Peyer's patch (tissue), 4 donors: Measurements from ENCODE around the gene SLC35A4. TPM values are rescaled to one million over a fixed set of nuclear protein-coding genes. Genes with fewer than 3 reads are reported as not detected.
"Not testable (repeated sequence)": the region's sequence is repeated elsewhere in the genome, so short reads cannot be mapped to it uniquely, and the experiment has no call there.

Experiments
- DNase-seq, 3 donors: peaks; one replicate each; pipeline ENCODE4 v3.0.0-alpha.2; 2017 to 2019
- H3K27ac ChIP-seq, 4 donors: fragments of 200-600 bp; sonication (generic); one replicate each; pipeline ENCODE4 v1.5.1; 2016 to 2019
- H3K27me3 ChIP-seq, 2 donors: fragments of 200-600 bp; sonication (generic); one replicate each; pipeline ENCODE4 v1.5.1; 2019
- H3K36me3 ChIP-seq, 3 donors: fragments of 200-600 bp; sonication (generic); one replicate each; pipeline ENCODE4 v1.5.1; 2016 to 2019
- H3K4me1 ChIP-seq, 4 donors: fragments of 200-600 bp; sonication (generic); one replicate each; pipeline ENCODE4 v1.5.1; 2016 to 2019
- H3K4me3 ChIP-seq, 4 donors: fragments of 200-600 bp; sonication (generic); 1 replicate in 3 of 4; 2 replicates in 1 of 4; pipeline ENCODE4 v1.5.1; 2016 to 2019; ENCODE audit warnings: mild to moderate bottlenecking in 1 of 4
- H3K9me3 ChIP-seq, 4 donors: fragments of 200-600 bp; sonication (generic); one replicate each; pipeline ENCODE4 v1.5.1; 2016 to 2019; ENCODE audit warnings: mild to moderate bottlenecking in 1 of 4
- CTCF ChIP-seq, 6 experiments: fragments of 450-650 bp in 4 of 6; fragments of 200-600 bp in 2 of 6; sonication (generic) in 1 of 6; IDR thresholded peaks; one replicate each; pipeline ENCODE4 v1.5.1; 2017 to 2019; ENCODE audit warnings: antibody characterized with exemption in 6 of 6, mild to moderate bottlenecking in 3 of 6, moderate library complexity in 1 of 6
- POLR2A ChIP-seq, 2 donors: fragments of 450-650 bp; IDR thresholded peaks; one replicate each; pipeline ENCODE4 v1.5.1; 2017; ENCODE audit warnings: antibody characterized with exemption in 2 of 2, mild to moderate bottlenecking in 2 of 2, moderate library complexity in 2 of 2
- total RNA-seq, 4 donors: library from RNA; depleted of rRNA; stranded (reverse); fragments of >200 nt; gene quantifications; one replicate each; pipeline ENCODE4 v1.1.0, GENCODE V29; 2016

Gene SLC35A4
- total RNA-seq, 4 donors from 2014 or later, result 41.9 to 51.3 (median 49.9) TPM

- no peaks in the 10 kb centered on the region for H3K27me3 ChIP-seq
- no peaks in the 10 kb centered on the region for H3K36me3 ChIP-seq
- TF ChIP-seq CTCF (IDR thresholded peaks at IDR 0.05) (no peak), POLR2A (IDR thresholded peaks at IDR 0.05) (no peak)
- no peaks in the 10 kb centered on the region for H3K9me3 ChIP-seq
- no peak overlapping the region for H3K4me3 ChIP-seq
- H3K27ac ChIP-seq, result no peak overlapping the region
- DNase-seq, result no peak
- no peaks in the 10 kb centered on the region for H3K4me1 ChIP-seq
Measured at GRCh38 chr5:140590861-140591260, 26.2 kb downstream of the SLC35A4 start.

DNA sequence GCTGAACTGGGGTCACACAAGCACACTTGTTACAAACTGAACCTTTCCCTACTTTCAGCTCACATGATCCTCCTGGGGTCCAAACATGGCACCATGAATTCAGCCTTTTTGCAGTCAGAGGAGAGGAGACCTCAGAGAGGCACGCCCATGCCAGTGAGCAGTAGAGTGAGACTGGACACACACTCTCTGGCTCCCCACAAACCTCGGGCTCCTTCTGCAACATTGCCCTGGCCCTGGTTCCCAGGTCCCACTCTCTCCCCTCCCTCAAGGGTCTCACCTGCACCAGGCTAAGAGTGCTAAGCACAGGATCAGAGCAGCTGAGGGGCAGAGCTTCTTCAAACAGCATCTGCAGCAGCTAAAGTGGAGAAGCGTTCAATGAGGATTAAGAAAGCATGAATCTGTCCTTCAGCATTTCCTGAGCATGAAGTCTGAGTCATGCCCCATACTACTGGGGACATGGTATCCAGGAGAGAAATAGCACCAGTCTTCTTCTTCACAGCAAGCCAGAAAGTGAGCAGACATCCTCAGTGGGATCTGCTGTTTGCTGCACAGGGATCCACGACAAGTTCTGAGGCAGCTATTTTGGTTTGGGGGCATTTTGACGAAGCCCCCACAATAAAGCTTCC is 27.2 kb downstream of the SLC35A4 start:
- TF ChIP-seq CTCF (IDR thresholded peaks at IDR 0.05), result no peak
- TF ChIP-seq POLR2A (IDR thresholded peaks at IDR 0.05), result no peak

GRCh38 chr5:140593070-140593469 is 28.4 kb downstream of the SLC35A4 start:
- H3K27me3 ChIP-seq, H3K4me1 ChIP-seq, H3K4me3 ChIP-seq, H3K9me3 ChIP-seq, DNase-seq, H3K36me3 ChIP-seq, H3K27ac ChIP-seq: not testable (repeated sequence)

More for the DNA sequence above, 27.2 kb downstream of the SLC35A4 start:
- Histone ChIP-seq H3K36me3 (no peaks in the 10 kb centered on the region), H3K4me1 (no peaks in the 10 kb centered on the region), H3K9me3 (no peaks in the 10 kb centered on the region), H3K4me3 (no peak overlapping the region), H3K27me3 (no peaks in the 10 kb centered on the region), H3K27ac (no peak overlapping the region)
- DNase-seq, result no peak

- no peak overlapping the region for H3K4me3 ChIP-seq
- no peaks in the 10 kb centered on the region for H3K36me3 ChIP-seq
- no peaks in the 10 kb centered on the region for H3K4me1 ChIP-seq
- no peak overlapping the region for H3K27ac ChIP-seq
- no peaks in the 10 kb centered on the region for H3K27me3 ChIP-seq
- TF ChIP-seq POLR2A (IDR thresholded peaks at IDR 0.05) (no peak), CTCF (IDR thresholded peaks at IDR 0.05) (no peak)
- H3K9me3 ChIP-seq, result no peaks in the 10 kb centered on the region
- DNase-seq, result no peak
Measured at GRCh38 chr5:140594169-140594568, 29.5 kb downstream of the SLC35A4 start.

DNA sequence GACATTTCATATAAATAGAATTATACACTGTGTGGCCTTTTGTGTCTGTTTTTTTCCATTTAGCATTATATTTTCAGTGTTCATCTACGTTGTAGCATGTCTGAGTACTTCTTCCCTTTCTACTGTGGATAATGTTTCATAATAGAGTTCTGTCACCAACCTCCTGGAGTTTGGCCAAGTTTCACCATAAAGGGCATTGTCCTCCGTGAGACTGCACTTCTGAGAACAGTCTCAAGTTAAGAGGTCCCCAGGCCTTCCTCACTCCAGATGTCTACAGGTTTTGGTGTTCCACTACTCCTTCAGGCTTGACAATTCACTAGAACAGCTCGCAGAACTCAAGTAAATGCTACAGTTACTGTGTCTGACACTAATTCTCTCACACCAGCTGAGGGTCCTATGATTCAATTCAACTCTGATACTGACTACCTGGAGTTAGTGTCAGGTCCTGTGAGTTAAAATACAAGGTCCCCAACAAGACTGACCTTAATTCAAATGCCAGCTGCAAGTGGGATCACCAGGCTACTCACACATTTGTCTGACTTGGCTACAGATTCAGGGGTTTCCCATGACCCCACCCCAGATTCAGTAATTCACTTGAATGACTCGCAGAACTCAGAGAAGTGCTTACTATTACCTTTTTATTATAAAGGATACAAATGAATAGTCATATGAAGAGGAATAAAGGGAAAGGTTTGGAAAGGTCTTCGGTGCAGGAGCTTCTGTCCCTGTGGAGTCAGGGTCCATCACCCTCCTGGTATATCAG is 31.1 kb downstream of the SLC35A4 start:
- Histone ChIP-seq H3K27me3 (no peaks in the 10 kb centered on the region), H3K9me3 (no peaks in the 10 kb centered on the region), H3K4me1 (no peaks in the 10 kb centered on the region), H3K27ac (no peak overlapping the region), H3K36me3 (no peaks in the 10 kb centered on the region), H3K4me3 (no peak overlapping the region)
- TF ChIP-seq POLR2A (IDR thresholded peaks at IDR 0.05) (no peak), CTCF (IDR thresholded peaks at IDR 0.05) (no peak)
- peak in 1 of 3 donors; percentile 60 for DNase-seq

DNA sequence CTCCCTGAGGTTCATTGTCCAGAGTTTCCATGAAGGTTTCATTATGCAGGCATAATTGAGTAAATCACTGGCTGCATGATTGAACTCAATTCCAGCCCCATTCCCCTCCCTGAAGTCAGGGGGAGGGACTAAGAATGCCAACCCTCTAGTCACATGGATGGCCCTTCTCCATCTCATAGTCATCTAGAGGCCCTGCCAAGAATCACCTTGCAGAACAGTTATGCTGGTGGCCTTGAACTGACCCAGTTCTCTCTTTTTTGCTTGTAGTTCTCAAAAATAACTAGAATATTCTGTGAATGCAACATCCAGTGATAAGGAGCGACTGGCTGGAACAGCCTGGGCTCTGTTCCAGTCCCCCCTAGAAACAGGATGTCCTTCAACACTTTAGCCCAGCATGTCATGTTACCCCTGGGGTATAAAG is 31.7 kb downstream of the SLC35A4 start:
- H3K4me3 ChIP-seq, result no peak overlapping the region
- no peaks in the 10 kb centered on the region for H3K36me3 ChIP-seq
- TF ChIP-seq POLR2A (IDR thresholded peaks at IDR 0.05), result no peak
- TF ChIP-seq CTCF (IDR thresholded peaks at IDR 0.05), result no peak
- H3K27me3 ChIP-seq, result no peaks in the 10 kb centered on the region
- no peak overlapping the region for H3K27ac ChIP-seq
- DNase-seq, result no peak
- no peaks in the 10 kb centered on the region for H3K9me3 ChIP-seq
- H3K4me1 ChIP-seq, result no peaks in the 10 kb centered on the region
